ENCODE results near the gene ZDHHC13.

Gene ZDHHC13

DNA sequence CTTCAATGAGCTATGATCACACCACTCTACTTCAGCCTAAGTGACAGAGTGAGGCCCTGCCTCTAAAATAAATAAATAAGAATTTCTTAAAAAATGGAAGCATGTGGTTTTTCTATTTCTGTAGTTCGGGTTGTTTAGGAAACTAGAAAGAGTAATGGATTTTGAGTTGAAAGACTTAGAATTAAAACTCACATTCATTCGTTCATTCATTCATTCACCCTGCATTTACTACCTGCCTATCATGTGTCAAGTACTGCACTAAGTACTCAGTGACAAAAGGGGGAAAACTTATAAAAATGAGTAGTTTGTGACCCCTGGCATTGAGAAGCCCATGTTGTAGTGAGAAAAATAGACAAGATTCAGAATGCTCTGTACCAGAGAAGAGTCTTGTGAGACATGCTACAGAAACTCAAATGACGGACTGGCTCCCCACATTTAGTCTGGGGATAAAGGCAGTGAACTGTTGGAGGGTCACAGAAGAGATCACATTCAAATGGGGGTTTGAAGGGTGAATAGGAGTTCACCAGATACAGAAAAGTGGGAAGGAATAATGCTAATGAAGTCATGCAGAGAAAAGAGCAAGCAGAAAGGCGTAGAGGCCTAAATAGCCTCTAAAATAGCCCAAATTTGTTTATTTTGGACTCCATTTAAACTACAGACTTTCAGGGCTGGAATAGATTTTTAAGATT lies 77.8 kb downstream of the ZDHHC13 start:
- in situ Hi-C loops (cut with MboI; ENCODE audit: low pct_unique_long_range_greater_than_20kb, low sequenced_read_pairs): no loop called here
- DNase-seq: no peak

DNA sequence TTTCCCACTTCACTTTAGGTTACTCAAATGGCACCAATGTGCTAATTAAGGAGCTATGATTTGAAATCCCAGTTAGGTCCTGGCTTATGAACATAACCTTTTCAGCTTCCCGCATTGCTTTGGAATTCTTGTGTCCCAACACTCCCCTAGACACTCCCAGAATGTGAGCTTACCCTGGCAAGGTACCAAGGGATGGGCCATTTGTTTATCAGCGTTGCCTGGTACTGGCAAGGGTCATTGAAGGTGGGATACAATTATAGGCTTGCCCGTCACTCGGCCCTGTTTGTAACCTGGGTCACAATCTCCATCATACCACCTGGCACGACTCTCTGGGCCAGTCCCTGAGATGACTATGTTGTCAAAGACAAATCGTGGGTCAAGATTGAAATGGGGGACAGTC lies 79.5 kb downstream of the ZDHHC13 start:
- DNase-seq: no peak
- in situ Hi-C loops (cut with MboI; ENCODE audit: low pct_unique_long_range_greater_than_20kb, low sequenced_read_pairs): no loop called here

DNA sequence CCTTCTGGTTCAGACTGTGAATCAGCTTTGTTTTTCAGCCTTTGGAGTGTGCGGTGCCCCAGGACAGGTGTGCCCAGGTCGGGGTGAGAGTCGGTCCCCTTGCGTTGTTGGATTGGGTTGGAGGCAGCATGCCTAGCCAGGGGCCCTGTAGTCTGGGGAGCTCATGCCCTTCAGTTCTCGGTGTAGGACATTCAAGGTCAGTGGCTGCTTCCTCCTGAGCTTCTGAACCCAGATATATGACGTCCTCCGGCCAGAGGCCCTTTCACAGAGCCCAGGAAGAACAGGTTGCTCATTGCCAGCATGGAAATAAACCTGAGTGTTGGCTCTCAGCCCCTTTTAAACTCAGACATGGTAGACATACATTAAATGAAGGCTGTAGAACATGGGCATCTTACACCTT lies 82.1 kb downstream of the ZDHHC13 start:
- DNase-seq: no peak
- in situ Hi-C loops (cut with MboI; ENCODE audit: low pct_unique_long_range_greater_than_20kb, low sequenced_read_pairs): no loop called here

DNA sequence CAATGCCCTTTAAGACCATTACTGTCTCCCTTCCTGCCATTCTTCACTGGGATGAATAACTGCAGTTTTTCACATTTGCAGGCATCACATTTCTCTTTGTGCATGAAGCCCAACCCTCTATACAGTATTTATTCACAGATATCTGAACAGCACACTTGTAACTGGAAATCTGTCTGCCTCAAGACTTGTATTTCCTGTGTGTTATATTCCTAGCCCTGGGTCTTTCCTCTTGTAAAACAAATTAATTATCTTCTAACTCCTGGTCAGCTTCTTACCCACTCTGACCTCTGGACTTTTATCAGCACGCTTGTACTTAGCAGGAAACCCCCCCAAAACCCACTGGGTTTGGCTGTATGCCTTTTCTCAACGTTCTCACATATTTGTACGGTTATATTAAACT lies 82.8 kb downstream of the ZDHHC13 start:
- in situ Hi-C loops (cut with MboI; ENCODE audit: low pct_unique_long_range_greater_than_20kb, low sequenced_read_pairs): no loop called here
- no peak for DNase-seq

DNA sequence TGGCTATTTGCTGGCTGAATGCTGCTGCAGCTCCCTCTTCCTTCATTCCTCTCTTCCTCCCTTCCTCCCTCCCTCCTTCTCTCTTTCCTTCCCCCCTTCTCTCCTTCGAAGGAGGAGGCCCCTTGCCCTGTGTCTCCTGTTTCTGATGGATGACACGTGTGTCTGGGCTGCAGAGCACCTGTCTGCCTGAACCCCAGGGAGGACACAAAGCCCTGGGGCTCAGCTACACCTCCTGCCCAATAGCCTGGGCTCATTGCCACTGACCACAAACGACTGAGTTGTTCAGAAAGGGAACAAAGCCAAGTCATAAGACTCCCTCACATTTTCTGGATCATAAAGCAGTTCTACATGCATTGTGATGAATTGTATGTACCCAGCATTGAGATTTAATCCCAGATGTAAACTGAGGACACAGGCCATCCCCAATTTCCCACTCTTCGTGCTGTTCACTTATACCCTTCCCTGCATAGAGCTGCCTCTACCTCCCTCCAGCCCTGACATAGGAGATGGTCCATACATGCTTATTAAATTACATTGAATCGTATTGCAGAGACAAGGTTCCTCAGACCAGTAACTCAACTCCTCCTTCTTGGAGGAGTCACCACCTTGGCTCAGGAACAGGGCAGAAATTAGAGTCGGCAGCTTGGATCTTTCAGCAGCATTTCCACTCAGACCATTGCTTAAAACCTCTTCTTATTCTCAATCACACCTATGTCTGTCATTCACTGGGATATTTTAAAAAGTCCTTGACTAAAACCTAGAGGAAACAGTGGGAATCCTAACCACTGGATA lies 83.6 kb downstream of the ZDHHC13 start:
- DNase-seq: peak; percentile 38

DNA sequence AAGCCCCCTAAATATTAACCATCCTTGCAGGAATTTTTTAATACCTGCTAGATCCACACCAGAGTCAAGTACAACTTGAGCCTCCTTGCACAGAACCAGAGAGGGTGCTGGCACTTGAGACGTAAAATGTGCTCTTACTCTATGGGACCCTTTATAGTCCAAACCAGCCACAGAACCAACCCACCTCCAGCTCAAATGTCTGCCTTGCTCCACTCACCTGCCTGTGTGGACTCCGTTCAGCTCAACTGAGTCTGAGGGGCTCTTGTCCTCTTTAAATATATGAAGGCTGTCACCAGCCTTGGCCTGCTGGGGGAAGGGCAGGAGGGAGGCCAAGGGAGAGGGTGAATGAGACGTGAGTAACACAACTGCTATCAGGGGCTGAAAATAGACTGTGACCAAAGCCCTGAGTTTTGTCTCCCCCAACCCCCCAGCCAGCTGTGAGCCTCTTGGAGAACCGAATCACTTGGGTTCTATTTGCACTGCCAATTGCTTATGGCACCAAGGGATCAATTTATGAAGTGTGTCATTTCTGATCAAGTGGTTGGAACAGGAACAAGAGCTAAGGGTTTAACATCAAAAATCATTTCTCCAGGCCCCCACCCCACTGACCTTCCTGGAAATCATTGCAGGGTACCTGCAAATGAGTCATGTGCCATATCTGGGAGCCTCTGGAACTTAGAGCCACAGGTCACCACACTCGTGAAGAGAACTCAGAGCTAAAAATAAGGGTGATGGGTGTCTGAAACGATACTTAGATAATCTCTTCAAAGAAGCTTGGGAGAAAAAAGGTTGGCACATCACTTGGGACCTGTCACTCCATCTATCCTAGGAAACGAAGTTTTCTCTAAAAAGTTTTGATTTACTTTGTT lies 85.0 kb downstream of the ZDHHC13 start, which contains the start of gene CSRP3:
Gene CSRP3, minus strand, starts transcription at position 247 of the 869 bp plus-strand sequence. CDS start 9,535 bp downstream, outside the sequence.
- in situ Hi-C loops (cut with MboI; ENCODE audit: low pct_unique_long_range_greater_than_20kb, low sequenced_read_pairs): no loop called here
- DNase-seq: no peak

More for the DNA sequence above, 83.6 kb downstream of the ZDHHC13 start:
- in situ Hi-C loops (cut with MboI; ENCODE audit: low pct_unique_long_range_greater_than_20kb, low sequenced_read_pairs): no loop called here

DNA sequence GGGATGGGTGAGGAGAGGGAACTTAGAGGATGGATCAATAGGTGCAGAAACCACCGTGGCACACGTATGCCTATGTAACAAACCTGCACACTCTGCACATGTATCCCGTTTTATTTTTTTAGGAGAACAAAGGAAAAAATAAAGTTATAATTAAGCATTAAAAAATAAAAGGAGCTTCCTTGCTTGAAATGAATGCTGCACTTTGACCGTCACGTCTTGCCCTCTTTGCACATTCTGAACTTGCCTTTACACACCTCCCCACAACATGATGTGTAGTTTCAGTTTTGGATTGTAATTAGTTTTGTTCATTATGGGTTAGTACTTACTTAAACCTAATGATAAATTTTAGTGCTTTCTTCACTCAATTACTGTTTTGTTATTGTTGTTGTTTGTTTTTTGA lies 87.9 kb downstream of the ZDHHC13 start:
- DNase-seq: no peak
- in situ Hi-C loops (cut with MboI; ENCODE audit: low pct_unique_long_range_greater_than_20kb, low sequenced_read_pairs): no loop called here

DNA sequence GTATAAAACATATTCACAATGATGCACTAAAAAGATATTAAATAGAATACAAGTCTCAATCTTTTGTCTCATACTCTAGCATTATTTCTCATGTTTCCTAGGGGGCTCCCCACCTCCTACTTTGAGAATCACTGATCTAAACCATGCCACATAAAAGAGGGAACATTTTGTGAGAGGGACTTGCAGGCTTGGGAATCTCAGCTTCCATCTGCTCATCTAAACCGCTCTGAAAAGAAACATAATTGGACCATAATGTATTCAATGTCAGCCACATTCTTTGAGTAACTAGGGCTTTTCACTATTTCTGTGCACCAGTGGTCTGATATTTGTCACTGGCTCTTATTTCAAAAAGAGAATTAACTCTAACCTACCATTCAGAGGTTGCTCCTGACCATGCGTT lies 91.2 kb downstream of the ZDHHC13 start:
- no peak for DNase-seq
- in situ Hi-C loops (cut with MboI; ENCODE audit: low pct_unique_long_range_greater_than_20kb, low sequenced_read_pairs): no loop called here

DNA sequence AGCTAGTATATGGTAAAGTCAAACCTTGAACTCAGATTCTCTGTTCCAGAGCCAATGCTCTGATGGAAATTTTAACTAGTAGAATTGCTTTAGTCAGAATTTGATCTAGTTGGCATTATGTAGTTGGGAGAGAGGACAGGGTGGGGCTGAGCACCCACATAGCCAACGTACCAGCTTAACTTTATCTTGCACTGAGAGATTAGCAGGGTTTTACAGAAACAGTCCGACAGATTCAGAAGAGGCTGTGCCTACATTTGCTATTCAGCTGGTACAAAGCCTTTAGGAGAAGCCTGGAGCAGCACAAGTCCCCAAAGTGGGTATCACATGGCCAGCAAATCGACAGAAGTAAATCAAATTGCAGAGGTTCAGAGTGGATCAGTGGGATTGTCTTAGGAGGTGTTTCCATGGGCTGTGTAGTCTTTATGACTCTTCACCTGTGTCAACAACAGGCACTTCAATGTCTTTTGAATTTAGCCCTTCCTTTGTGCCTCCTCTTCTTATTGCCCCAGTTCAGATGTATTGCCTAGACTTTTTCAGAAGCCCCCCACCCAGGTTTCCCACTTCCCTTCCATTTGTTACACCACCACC lies 92.1 kb downstream of the ZDHHC13 start:
- in situ Hi-C loops (cut with MboI; ENCODE audit: low pct_unique_long_range_greater_than_20kb, low sequenced_read_pairs): no loop called here
- DNase-seq: no peak

DNA sequence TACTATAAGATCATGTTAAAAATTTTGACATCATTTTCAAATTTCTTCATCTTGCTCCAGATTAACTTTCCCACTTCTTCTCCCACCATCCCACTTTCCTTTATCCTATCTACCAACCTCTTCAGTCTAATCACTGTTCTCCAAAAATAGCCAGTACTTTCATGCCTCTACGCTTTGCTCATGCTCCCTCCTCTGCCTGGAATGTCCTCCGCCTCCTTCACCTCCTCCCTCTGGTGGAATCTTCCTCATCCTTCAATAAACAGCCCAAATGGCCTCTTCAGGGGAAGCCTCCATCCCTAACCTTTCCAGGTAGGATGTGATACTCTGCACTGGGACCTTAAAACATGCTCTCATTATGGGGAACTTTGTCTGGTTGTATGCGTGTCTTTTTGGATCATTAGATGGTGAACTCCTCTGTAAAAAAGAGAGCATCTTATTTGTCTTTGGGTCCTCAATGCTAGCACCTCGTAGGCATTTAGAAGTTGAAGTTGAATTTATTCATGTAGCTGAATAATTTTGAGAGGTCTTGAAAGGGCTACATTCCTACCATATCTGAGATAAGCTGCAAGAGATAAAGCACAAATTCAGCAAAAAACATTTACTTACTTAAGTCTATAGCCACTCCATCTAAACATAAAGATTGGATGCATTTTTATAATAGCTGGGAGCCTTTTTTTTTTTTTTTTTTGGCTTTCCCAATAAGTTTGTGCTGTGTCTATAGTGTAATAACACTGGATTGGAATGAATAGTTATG lies 92.8 kb downstream of the ZDHHC13 start:
- in situ Hi-C loops (cut with MboI; ENCODE audit: low pct_unique_long_range_greater_than_20kb, low sequenced_read_pairs): no loop called here
- no peak for DNase-seq

DNA sequence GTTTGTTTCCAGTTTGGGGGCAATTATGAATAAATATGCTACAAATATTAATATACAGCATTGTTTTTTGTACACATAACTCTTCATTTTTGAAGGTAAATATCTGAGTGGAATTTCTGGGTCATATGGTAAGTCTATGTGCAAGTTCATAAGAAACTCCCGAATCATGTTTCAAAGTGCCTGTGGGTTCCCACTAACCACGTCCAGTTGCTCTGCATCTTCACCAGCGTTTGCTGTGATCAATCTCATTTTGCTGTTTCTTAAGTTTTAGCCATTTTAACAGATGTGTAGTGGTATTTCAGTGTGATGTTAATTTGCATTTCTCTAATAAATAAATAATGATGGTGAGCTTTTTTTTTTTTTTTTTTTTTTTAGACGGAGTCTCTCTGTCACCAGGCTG lies 99.1 kb downstream of the ZDHHC13 start:
- DNase-seq: no peak
- in situ Hi-C loops (cut with MboI; ENCODE audit: low pct_unique_long_range_greater_than_20kb, low sequenced_read_pairs): no loop called here

DNA sequence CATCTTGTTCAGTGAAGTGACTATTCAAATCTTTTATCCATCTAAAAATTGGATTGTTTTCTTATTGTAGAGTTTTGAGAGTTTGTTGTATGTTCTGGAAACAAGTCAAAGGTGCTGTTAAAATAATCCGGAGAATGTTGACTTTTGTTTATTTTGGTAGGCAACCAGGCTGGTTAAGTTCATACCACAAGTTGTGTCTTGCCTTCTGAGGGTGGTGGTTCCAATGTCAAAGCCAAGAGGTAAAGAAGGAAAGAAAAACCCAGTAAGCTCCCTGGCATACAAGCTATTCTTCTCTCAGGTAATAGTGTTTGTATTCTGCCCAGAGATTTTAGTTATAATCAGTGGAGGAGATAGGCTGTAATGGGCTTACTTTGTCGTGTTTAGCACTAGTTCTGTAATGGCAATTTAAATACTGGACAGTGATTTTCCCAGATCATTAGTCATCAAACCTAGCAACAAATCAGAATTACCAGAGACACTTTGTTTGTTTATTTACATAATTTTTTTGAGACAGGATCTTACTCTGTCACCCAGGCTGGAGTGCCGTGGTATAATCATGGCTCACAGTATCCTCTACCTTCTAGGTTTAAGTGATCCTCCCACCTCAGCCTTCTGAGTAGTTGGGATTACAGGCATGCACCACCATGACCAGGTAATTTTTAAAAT lies 99.9 kb downstream of the ZDHHC13 start:
- DNase-seq: no peak
- in situ Hi-C loops (cut with MboI; ENCODE audit: low pct_unique_long_range_greater_than_20kb, low sequenced_read_pairs): no loop called here

DNA sequence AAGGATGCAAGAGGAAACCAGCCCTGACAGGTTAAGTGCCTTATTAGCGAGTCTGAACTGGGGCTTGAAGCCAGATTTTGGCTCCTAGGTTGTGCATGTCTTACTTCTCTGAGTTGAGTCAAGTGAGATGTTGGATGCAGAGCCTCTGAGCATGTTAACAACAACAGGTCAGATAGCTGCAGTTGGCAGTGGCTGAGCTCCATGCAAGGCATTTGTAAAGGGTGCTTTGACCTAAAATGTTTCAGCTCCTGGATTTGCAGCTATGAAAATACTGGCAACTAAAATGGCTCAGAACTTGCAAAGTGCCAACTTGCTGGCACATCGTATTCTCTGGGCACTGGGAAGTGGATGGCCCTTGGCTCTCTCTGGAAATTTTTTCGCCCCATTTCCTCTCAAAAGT lies 101.2 kb downstream of the ZDHHC13 start:
- DNase-seq: no peak
- in situ Hi-C loops (cut with MboI; ENCODE audit: low pct_unique_long_range_greater_than_20kb, low sequenced_read_pairs): no loop called here

DNA sequence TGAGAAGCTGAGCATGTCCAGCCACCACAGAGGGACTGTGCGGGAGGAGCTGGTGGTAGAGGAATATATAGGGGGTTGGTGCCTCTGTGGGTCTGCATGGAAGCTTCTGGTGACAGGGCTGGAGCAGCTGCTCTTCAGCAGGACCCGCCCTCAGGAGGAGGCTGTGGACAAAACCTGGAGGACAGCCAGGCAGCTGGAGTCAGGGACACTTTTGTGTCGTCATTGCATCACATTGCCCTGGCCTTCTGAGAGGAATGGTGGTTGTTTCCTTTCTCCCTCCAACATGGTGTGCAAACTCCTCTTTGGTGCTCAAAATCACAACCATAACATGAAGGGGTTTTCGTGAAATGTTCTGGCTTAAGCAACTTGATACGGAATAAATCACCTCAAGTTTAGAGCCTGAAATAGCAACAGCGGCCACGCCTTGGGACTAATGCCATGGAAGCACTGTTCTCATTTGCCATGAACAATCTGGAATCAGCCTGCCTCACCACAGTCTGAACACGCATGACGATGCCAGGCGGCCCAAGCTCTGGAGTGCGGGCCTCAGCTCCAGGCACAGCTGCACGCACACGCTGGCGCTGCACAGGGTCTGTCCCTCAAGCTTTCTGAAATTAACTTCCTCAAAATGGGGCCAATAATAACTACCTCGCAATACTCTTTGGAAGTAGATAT lies 102.0 kb downstream of the ZDHHC13 start:
- in situ Hi-C loops (cut with MboI; ENCODE audit: low pct_unique_long_range_greater_than_20kb, low sequenced_read_pairs): no loop called here
- DNase-seq: no peak

DNA sequence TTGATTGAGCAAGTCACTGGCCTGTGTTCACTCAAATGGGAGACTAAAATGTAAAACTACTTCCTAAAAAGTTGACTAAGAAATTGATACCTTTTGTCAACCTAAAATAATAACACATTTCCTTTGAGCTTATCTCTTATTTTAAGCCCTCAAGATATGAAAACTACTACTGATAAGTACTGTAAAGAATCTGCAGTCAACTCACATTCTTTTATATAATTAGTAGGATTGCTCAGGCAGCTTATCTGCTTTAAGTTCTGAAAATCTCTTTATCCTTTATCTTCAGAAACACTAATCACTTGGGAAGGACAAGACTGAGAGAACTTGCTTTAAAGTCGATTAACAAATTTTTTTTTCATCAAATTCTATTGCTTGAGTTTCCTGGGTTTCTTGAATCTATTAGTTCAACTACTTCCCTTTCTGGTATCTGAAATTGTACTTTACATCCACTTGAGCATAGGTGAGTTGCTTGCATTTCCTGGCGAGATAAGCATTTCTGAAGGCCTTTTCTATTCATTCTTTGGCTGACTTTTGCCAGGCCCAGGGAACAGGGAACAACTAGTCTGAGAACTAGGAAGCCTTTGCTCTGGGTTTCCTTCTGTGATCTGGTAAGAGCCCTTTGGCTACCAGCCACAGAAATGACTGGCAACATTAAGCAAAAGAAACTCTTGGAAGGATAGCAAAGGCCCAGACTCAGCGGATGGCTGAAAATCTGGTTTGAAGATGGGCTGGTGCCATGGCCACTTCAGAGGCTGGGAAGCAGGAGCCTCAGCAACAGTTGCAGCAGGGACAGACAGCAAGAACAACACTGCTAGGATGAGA lies 104.1 kb downstream of the ZDHHC13 start:
- in situ Hi-C loops (cut with MboI; ENCODE audit: low pct_unique_long_range_greater_than_20kb, low sequenced_read_pairs): no loop called here
- no peak for DNase-seq

DNA sequence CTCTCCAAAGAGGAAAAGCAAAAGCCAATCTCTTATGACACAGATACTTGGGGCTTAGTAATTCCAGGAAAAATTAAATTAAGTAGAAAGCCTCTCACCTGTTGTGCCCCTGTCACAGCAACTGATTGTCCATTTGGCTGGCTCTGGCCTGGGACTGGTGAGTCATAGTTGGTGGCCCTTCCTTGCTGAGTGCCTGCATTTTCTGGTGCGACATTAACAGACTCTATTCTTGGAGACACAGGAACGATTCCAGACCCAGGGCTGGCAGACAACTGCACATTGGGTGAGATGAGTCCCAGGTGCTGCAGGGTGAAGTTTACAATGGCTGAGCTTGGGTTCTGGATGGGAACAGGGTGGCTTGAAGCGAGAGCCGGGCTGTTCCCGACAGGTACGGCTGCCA lies 108.2 kb downstream of the ZDHHC13 start:
- in situ Hi-C loops (cut with MboI; ENCODE audit: low pct_unique_long_range_greater_than_20kb, low sequenced_read_pairs): no loop called here
- DNase-seq: no peak

DNA sequence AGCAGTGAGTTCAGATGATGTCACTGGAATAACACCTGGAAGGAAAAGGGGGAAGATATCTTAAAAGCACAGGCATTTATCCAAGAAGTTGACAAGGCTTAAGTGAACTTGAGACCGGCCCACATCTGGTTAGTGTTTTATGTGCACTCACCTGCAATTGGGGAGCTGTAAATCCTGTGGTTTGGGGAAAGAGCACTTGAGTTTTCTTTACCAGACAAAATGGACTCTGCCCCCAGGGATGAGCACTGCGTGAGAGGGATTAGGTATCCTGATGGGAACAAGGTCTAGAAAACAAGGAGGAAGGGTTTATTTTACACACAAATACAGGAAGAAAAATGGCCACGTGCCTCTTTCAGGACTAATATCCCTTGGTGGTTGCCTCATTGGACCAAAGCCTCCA lies 108.6 kb downstream of the ZDHHC13 start:
- in situ Hi-C loops (cut with MboI; ENCODE audit: low pct_unique_long_range_greater_than_20kb, low sequenced_read_pairs): no loop called here
- DNase-seq: no peak
